SK-N-SH (cell line): ENCODE measurements around the gene SFXN5. TPM values are rescaled to one million over a fixed set of nuclear protein-coding genes. Genes with fewer than 3 reads are reported as not detected.

Experiments used
- CTCF ChIA-PET: fragments of 300-600, 350-600 bp; formaldehyde crosslinking; extraction: SDS; loops from one replicate; lab custom pipeline; 2021; lab: Yijun Ruan, JAX
- POLR2A ChIA-PET: fragments of 350-600 bp; sonication (Branson Sonifier 250); formaldehyde crosslinking; extraction: SDS; loops from one replicate; lab custom pipeline; 2020; ENCODE audit warnings: antibody characterized with exemption, inconsistent platforms; lab: Yijun Ruan, JAX
- DNase-seq: peaks from one replicate; pipeline ENCODE4 v3.0.0; 2012
- H2AFZ ChIP-seq: fragments of 200-600 bp; sonication (generic); 2 replicates; pipeline ENCODE4 v1.8.1; 2016; ENCODE audit warnings: antibody characterized with exemption, mild to moderate bottlenecking, low read depth
- H3F3A ChIP-seq: fragments of 200-600 bp; sonication (generic); replicated peaks from 2 replicates; pipeline ENCODE3; 2016; ENCODE audit warnings: antibody characterized with exemption, mild to moderate bottlenecking; ENCODE audit not compliant: insufficient read depth
- H3K27ac ChIP-seq, 2 experiments: fragments of 200-500 bp in 1 of 2; fragments of 200-600 bp in 1 of 2; sonication (Bioruptor generic) in 1 of 2; sonication (generic), shearing (Covaris generic) in 1 of 2; 2 replicates each; pipeline versions ENCODE4 v1.5.1 to v1.6.1; 2014 to 2016; ENCODE audit warnings: low read depth in 2 of 2, inconsistent platforms in 1 of 2, low read length in 1 of 2, mild to moderate bottlenecking in 1 of 2, mixed read lengths in 1 of 2
- H3K27me3 ChIP-seq: fragments of 200-600 bp; sonication (generic), shearing (Covaris generic); 2 replicates; pipeline ENCODE4 v1.6.1; 2016; ENCODE audit warnings: mixed run types; ENCODE audit not compliant: insufficient read depth
- H3K36me3 ChIP-seq, 2 experiments: fragments of 200-500 bp in 1 of 2; fragments of 200-600 bp in 1 of 2; sonication (Bioruptor generic) in 1 of 2; sonication (generic) in 1 of 2; replicated peaks in 1 of 2; 2 replicates each; pipeline versions ENCODE3 to v1.5.1; 2014 to 2016; ENCODE audit warnings: low read length in 1 of 2, mild to moderate bottlenecking in 1 of 2; ENCODE audit not compliant: insufficient read depth in 2 of 2, control insufficient read depth in 1 of 2
- H3K4me1 ChIP-seq, 2 experiments: fragments of 200-500 bp in 1 of 2; fragments of 200-600 bp in 1 of 2; sonication (Bioruptor generic) in 1 of 2; sonication (generic), shearing (Covaris generic) in 1 of 2; 2 replicates each; pipeline versions ENCODE4 v1.5.1 to v1.6.1; 2014 to 2016; ENCODE audit warnings: low read depth in 1 of 2, low read length in 1 of 2, mixed run types in 1 of 2; ENCODE audit not compliant: insufficient read depth in 2 of 2, control insufficient read depth in 1 of 2
- H3K4me2 ChIP-seq: fragments of 200-600 bp; sonication (generic), shearing (Covaris generic); 2 replicates; pipeline ENCODE4 v1.6.1; 2017; ENCODE audit warnings: mixed run types
- H3K4me3 ChIP-seq, 2 experiments: fragments of 200-500 bp in 1 of 2; fragments of 200-600 bp in 1 of 2; sonication (Bioruptor generic) in 1 of 2; sonication (generic), shearing (Covaris generic) in 1 of 2; 2 replicates each; pipeline versions ENCODE4 v1.5.1 to v1.8.1; 2014 to 2016; ENCODE audit warnings: low read depth in 2 of 2, inconsistent platforms in 1 of 2, low read length in 1 of 2, mild to moderate bottlenecking in 1 of 2, mixed read lengths in 1 of 2, moderate library complexity in 1 of 2
- H3K79me2 ChIP-seq: fragments of 200-600 bp; sonication (generic); 2 replicates; pipeline ENCODE4 v1.8.1; 2017; ENCODE audit warnings: mild to moderate bottlenecking; ENCODE audit not compliant: insufficient read depth
- H3K9ac ChIP-seq: fragments of 200-600 bp; sonication (generic); 2 replicates; pipeline ENCODE4 v1.6.1; 2017; ENCODE audit warnings: mixed run types
- H3K9me2 ChIP-seq: fragments of 200-600 bp; sonication (generic); 2 replicates; pipeline ENCODE4 v1.6.1; 2017; ENCODE audit warnings: mixed run types
- H3K9me3 ChIP-seq: fragments of 200-600 bp; sonication (generic); 2 replicates; pipeline ENCODE4 v1.6.1; 2017; ENCODE audit warnings: mixed run types, mild to moderate bottlenecking, moderate library complexity
- H4K20me1 ChIP-seq: fragments of 200-600 bp; sonication (generic); 2 replicates; pipeline ENCODE4 v1.6.1; 2017; ENCODE audit warnings: mild to moderate bottlenecking, mixed run types; ENCODE audit not compliant: insufficient read depth
- EZH2phosphoT487 ChIP-seq: fragments of 200-600 bp; sonication (generic); IDR thresholded peaks from 2 replicates; pipeline ENCODE4 v1.6.1; 2017; ENCODE audit warnings: low read depth, mixed run types, mild to moderate bottlenecking, antibody characterized with exemption, moderate library complexity, borderline replicate concordance
- GABPA ChIP-seq: IDR thresholded peaks from 2 replicates; pipeline ENCODE4 v1.4.0; 2012; ENCODE audit warnings: low read depth, mild to moderate bottlenecking
- GATA2 ChIP-seq: sonication (generic); formaldehyde crosslinking; IDR thresholded peaks from 2 replicates; pipeline ENCODE4 v1.5.0; 2020; ENCODE audit warnings: mild to moderate bottlenecking, missing genetic modification reagents
- JUND ChIP-seq: IDR thresholded peaks from 2 replicates; pipeline ENCODE4 v1.4.0; 2012
- POLR2AphosphoS5 ChIP-seq: IDR thresholded peaks from 2 replicates; pipeline ENCODE4 v1.6.1; 2012; ENCODE audit warnings: low read depth, low read length
- RCOR1 ChIP-seq: fragments of 150-350 bp; IDR thresholded peaks from 2 replicates; pipeline ENCODE4 v1.6.1; 2017; ENCODE audit warnings: antibody characterized with exemption, low read length
- SIN3A ChIP-seq: IDR thresholded peaks from 2 replicates; pipeline ENCODE4 v1.6.1; 2012; ENCODE audit warnings: low read depth, mild to moderate bottlenecking, low read length, moderate library complexity, borderline replicate concordance
- SMC3 ChIP-seq: IDR thresholded peaks from 2 replicates; pipeline ENCODE4 v1.6.1; 2012; ENCODE audit warnings: low read depth, low read length, improper control_type of control experiment
- TAF1 ChIP-seq: IDR thresholded peaks from 2 replicates; pipeline ENCODE4 v1.6.1; 2012; ENCODE audit warnings: low read depth, mild to moderate bottlenecking, low read length, moderate library complexity, borderline replicate concordance
- WGBS: methylation state at CpG from one replicate; pipeline ENCODE4 v1.1.6; 2017; ENCODE audit warnings: low lambda C conversion rate; 5-methylcytosine and 5-hydroxymethylcytosine counted together
- polyA plus RNA-seq, 3 experiments: library from polyadenylated mRNA; depleted of rRNA; stranded (reverse); fragments of >200 nt; gene quantifications; 2 replicates each; pipeline ENCODE4 v1.2.3, GENCODE V29; 2012
- TF ChIP-seq, protein P1 (sequence below): fragments of 150-350 bp; IDR thresholded peaks from 2 replicates; pipeline ENCODE4 v1.6.1; 2017; ENCODE audit warnings: antibody characterized with exemption, low read length, low read depth, borderline replicate concordance

SFXN5 gene
- polyA plus RNA-seq, 1 of the 3 experiments (the other 2 are of a cell fraction): 9.9 TPM

- H3K9me3 ChIP-seq: no peaks in the 10 kb centered on the region
- H4K20me1 ChIP-seq: no peaks in the 10 kb centered on the region
- H2AFZ ChIP-seq: no peak overlapping the region
- no peaks in the 10 kb centered on the region for H3K4me1 ChIP-seq
- H3K4me3 ChIP-seq: no peak overlapping the region
- ChIA-PET POLR2A (no interaction called here), CTCF (interaction anchor here (1.3 to 4.1 kb wide), 3 partner anchors 28 to 51 kb away, joined by 3 to 13 read pairs (median 9); no protein-coding TSS in a partner anchor)
- DNase-seq: no peak
- no peak overlapping the region for H3K4me2 ChIP-seq
- no peaks in the 10 kb centered on the region for H3K27me3 ChIP-seq
- WGBS: 92% methylated on average over 16 of the region's 16 CpGs
- H3K9me2 ChIP-seq: no peaks in the 10 kb centered on the region
- no peak overlapping the region for H3K27ac ChIP-seq
- no peak for TF ChIP-seq TAF1
- no peak for TF ChIP-seq GATA2 (CRISPR knock-in tag)
- no peak for TF ChIP-seq RCOR1
- no peak for TF ChIP-seq GABPA
- TF ChIP-seq, protein P1, sequence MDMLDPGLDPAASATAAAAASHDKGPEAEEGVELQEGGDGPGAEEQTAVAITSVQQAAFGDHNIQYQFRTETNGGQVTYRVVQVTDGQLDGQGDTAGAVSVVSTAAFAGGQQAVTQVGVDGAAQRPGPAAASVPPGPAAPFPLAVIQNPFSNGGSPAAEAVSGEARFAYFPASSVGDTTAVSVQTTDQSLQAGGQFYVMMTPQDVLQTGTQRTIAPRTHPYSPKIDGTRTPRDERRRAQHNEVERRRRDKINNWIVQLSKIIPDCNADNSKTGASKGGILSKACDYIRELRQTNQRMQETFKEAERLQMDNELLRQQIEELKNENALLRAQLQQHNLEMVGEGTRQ: no peak
- TF ChIP-seq EZH2phosphoT487: no peak
- TF ChIP-seq SIN3A: no peak
- TF ChIP-seq JUND: no peak
- no peak overlapping the region for H3K9ac ChIP-seq
- no peaks in the 10 kb centered on the region for H3K36me3 ChIP-seq
- no peaks in the 10 kb centered on the region for H3K79me2 ChIP-seq
- no peaks in the 10 kb centered on the region for H3F3A ChIP-seq
Observed at GRCh38 chr2:72944804-72945449, 126.6 kb downstream of the SFXN5 start.

- CTCF ChIA-PET: interaction anchor here (1.0 to 4.1 kb wide), 6 partner anchors 11 to 83 kb away, joined by 3 to 13 read pairs (median 4); no protein-coding TSS in a partner anchor
- DNase-seq: no peak
- WGBS: 85% methylated on average over 3 of the region's 7 CpGs
Observed at GRCh38 chr2:72943540-72944395, 127.7 kb downstream of the SFXN5 start.

More at GRCh38 chr2:72943540-72944395, 127.7 kb downstream of the SFXN5 start:
- no peaks in the 10 kb centered on the region for H3K79me2 ChIP-seq
- no peaks in the 10 kb centered on the region for H4K20me1 ChIP-seq
- H3K4me3 ChIP-seq: no peak overlapping the region
- H2AFZ ChIP-seq: no peak overlapping the region
- H3F3A ChIP-seq: no peaks in the 10 kb centered on the region
- no peaks in the 10 kb centered on the region for H3K9me2 ChIP-seq
- H3K27me3 ChIP-seq: no peaks in the 10 kb centered on the region
- H3K4me1 ChIP-seq: no peaks in the 10 kb centered on the region
- no peaks in the 10 kb centered on the region for H3K36me3 ChIP-seq
- H3K4me2 ChIP-seq: no peak overlapping the region
- TF ChIP-seq, protein P1: no peak
- TF ChIP-seq SMC3: no peak
- TF ChIP-seq POLR2AphosphoS5: no peak
- no peak for TF ChIP-seq GATA2 (CRISPR knock-in tag)
- no peak overlapping the region for H3K27ac ChIP-seq
- no peaks in the 10 kb centered on the region for H3K9me3 ChIP-seq
- POLR2A ChIA-PET: no interaction called here
- no peak overlapping the region for H3K9ac ChIP-seq
